Keratinocyte (primary cell): ENCODE data around the gene ZC3H12C. TPM values are rescaled to one million over a fixed set of nuclear protein-coding genes. Genes with fewer than 3 reads are reported as not detected.

ENCODE experiments used
- DNase-seq: peaks from one replicate; pipeline ENCODE4 v3.0.0-alpha.2; 2011; ENCODE audit warnings: low read depth, missing footprints, low spot score
- FAIRE-seq: peaks from 2 replicates; lab custom pipeline; 2011; peaks lifted over from hg19 to GRCh38; lab: Jason Lieb, UNC
- H2AFZ ChIP-seq: 2 replicates; pipeline ENCODE4 v1.6.0; 2012; ENCODE audit warnings: low read length, control low read depth, inconsistent platforms; ENCODE audit not compliant: control insufficient read depth
- H3K27ac ChIP-seq: 2 replicates; pipeline ENCODE4 v1.5.1; 2011; ENCODE audit warnings: low read length; ENCODE audit not compliant: control insufficient read depth, insufficient read depth
- H3K27me3 ChIP-seq: 3 replicates; pipeline ENCODE4 v1.6.0; 2011; ENCODE audit warnings: low read length; ENCODE audit not compliant: control insufficient read depth, insufficient read depth; ENCODE audit errors: extremely low read depth
- H3K36me3 ChIP-seq, 2 experiments: 2 replicates in 1 of 2; 3 replicates in 1 of 2; pipeline ENCODE4 v1.5.1; 2011; ENCODE audit warnings: low read length in 2 of 2, mild to moderate bottlenecking in 1 of 2; ENCODE audit not compliant: control insufficient read depth in 2 of 2, insufficient read depth in 2 of 2; ENCODE audit errors: extremely low read depth in 1 of 2
- H3K4me1 ChIP-seq: 3 replicates; pipeline ENCODE4 v1.5.1; 2011; ENCODE audit warnings: low read length; ENCODE audit not compliant: control insufficient read depth, insufficient read depth; ENCODE audit errors: extremely low read depth
- H3K4me2 ChIP-seq: 3 replicates; pipeline ENCODE4 v1.6.0; 2011; ENCODE audit warnings: low read depth, low read length; ENCODE audit not compliant: control insufficient read depth, insufficient read depth; ENCODE audit errors: extremely low read depth
- H3K4me3 ChIP-seq, 3 experiments: fragments of 200-600 bp in 1 of 3; sonication (generic) in 1 of 3; 2 replicates in 2 of 3; 3 replicates in 1 of 3; pipeline ENCODE4 v1.5.1; 2011 to 2016; ENCODE audit warnings: low read length in 3 of 3, mild to moderate bottlenecking in 3 of 3, control low read depth in 2 of 3, inconsistent platforms in 1 of 3, low read depth in 1 of 3, mixed read lengths in 1 of 3, mixed run types in 1 of 3, moderate library complexity in 1 of 3; ENCODE audit not compliant: control insufficient read depth in 2 of 3, insufficient read depth in 2 of 3; ENCODE audit errors: extremely low read depth in 1 of 3
- H3K79me2 ChIP-seq: 2 replicates; pipeline ENCODE4 v1.6.0; 2012; ENCODE audit warnings: low read length; ENCODE audit not compliant: control insufficient read depth, insufficient read depth
- H3K9ac ChIP-seq: 3 replicates; pipeline ENCODE4 v1.6.0; 2011; ENCODE audit warnings: low read length; ENCODE audit not compliant: control insufficient read depth, insufficient read depth; ENCODE audit errors: extremely low read depth
- H3K9me1 ChIP-seq: 3 replicates; pipeline ENCODE4 v1.6.0; 2011; ENCODE audit warnings: low read length; ENCODE audit not compliant: control insufficient read depth, insufficient read depth; ENCODE audit errors: extremely low read depth
- H3K9me3 ChIP-seq: 2 replicates; pipeline ENCODE4 v1.5.1; 2012; ENCODE audit warnings: low read depth, low read length; ENCODE audit not compliant: control insufficient read depth
- H4K20me1 ChIP-seq: 3 replicates; pipeline ENCODE4 v1.6.0; 2011; ENCODE audit warnings: low read length; ENCODE audit not compliant: control insufficient read depth, insufficient read depth; ENCODE audit errors: extremely low read depth
- CTCF ChIP-seq, 3 experiments: IDR thresholded peaks in 1 of 3; conservative IDR thresholded peaks in 1 of 3; optimal IDR thresholded peaks in 1 of 3; 2 replicates in 2 of 3; 3 replicates in 1 of 3; pipeline versions ENCODE3 to v1.5.1; 2011; ENCODE audit warnings: low read length in 3 of 3, mild to moderate bottlenecking in 3 of 3, moderate library complexity in 2 of 3, control low read depth in 1 of 3, inconsistent platforms in 1 of 3; ENCODE audit not compliant: insufficient read depth in 2 of 3; ENCODE audit errors: extremely low read depth in 1 of 3
- EZH2 ChIP-seq: IDR thresholded peaks from one replicate; pipeline ENCODE4 v1.6.1; 2012; ENCODE audit warnings: inconsistent platforms, mild to moderate bottlenecking, low read length, moderate library complexity
- dilution Hi-C: fragments of 300-500 bp; cut with MboI; formaldehyde crosslinking; loops from one replicate; pipeline ENCODE4 v1.7.0; 2020; ENCODE audit warnings: low sequenced_read_pairs; ENCODE audit not compliant: extremely low pct_ligation_motif_present
- polyA plus RNA-seq, 5 experiments: library from polyadenylated mRNA; depleted of rRNA in 3 of 5; stranded (reverse) in 3 of 5; stranded (forward) in 1 of 5; unstranded in 1 of 5; fragments of >200 nt; gene quantifications; 1 replicate in 1 of 5; 2 replicates in 3 of 5; 3 replicates in 1 of 5; pipeline versions ENCODE4 v1.2.1 to v1.2.3, GENCODE V29; 2011 to 2012; ENCODE audit warnings: missing spikeins in 2 of 5, low read depth in 1 of 5, low replicate concordance in 1 of 5

The ZC3H12C gene
- polyA plus RNA-seq, 1 donor (not counting 4 experiments of a cell fraction or from before 2014, with no cell fraction given): 13.9 TPM

DNA sequence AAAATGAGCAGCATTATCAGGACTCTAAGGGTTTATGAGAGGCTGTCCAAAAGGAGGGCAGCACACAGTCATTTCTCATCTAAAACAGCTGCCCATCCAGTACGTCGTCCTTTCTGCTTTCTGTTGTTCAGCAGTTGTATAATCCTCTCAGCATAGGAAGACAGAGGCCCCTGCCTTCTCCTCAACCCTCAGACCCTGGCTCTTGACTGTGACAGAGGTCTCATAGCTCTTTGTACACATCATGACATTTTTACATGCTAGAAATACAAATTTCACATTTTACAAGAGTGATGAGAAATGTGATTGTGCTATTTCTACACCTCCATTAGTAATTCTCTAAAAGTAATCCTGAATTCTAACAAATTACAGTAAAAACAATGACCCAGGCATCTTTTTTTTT, 36.2 kb upstream of the ZC3H12C start:
- Histone ChIP-seq H3K36me3 (no peaks in the 10 kb centered on the region), H2AFZ (no peak overlapping the region), H3K79me2 (no peaks in the 10 kb centered on the region), H3K4me3 (no peak overlapping the region), H3K4me1 (peaks cover 8% of the 10 kb centered on the region), H3K27ac (no peak overlapping the region), H3K27me3 (no peaks in the 10 kb centered on the region), H3K9ac (no peak overlapping the region), H3K4me2 (no peak overlapping the region), H3K9me3 (no peaks in the 10 kb centered on the region), H3K9me1 (no peaks in the 10 kb centered on the region), H4K20me1 (no peaks in the 10 kb centered on the region)
- dilution Hi-C loops: no loop called here
- TF ChIP-seq CTCF (optimal IDR thresholded peaks at IDR 0.05 in 1 of 3, IDR thresholded peaks at IDR 0.05 in 1 of 3, conservative IDR thresholded peaks at IDR 0.05 in 1 of 3; ENCODE audit: extremely low read depth in 1 of 3, insufficient read depth in 2 of 3, low read length in 3 of 3) (no peak), EZH2 (no peak)
- FAIRE-seq (peak; percentile 20), DNase-seq (no peak)

DNA sequence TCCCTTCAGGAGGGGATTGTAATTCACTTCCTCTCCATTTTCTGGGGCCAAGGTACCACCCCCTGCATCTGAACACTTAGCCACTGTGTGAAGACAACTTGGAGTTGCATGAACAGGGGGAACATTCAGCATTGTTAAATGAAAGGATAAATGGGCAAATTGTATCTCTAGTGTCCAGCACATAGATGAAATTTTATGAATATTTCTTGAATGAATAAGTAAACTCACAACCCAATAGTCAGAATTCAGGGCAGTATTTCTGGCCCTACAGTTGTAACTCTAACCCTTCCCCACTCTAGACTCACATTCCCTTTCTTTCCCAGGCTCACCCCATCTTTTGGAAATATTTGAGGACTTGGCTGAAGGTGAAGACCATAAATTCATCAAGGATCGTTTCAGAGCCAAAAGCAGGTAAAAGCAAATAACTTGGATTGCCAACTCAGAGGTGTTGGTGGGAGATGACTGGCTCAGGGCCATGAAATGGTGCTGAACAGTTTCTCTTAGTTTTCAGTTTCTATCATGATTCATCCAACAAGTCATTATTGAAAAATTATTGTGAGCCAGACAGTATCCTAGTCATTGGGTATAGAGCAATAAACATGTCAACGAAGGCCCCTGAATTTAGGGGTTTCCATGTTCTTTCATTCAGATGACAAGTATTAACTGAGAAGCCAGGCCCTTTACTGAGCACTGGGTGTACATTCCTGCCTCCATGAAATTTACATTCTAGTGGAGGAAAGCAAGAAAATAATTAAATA, 33.3 kb upstream of the ZC3H12C start:
- H3K79me2 ChIP-seq: no peaks in the 10 kb centered on the region
- no peaks in the 10 kb centered on the region for H3K9me1 ChIP-seq
- H3K27ac ChIP-seq: peak overlapping the region; percentile 25
- H4K20me1 ChIP-seq: no peaks in the 10 kb centered on the region
- TF ChIP-seq EZH2 (no peak), CTCF (optimal IDR thresholded peaks at IDR 0.05 in 1 of 3, IDR thresholded peaks at IDR 0.05 in 1 of 3, conservative IDR thresholded peaks at IDR 0.05 in 1 of 3; ENCODE audit: extremely low read depth in 1 of 3, insufficient read depth in 2 of 3, low read length in 3 of 3) (no peak)
- H3K4me2 ChIP-seq: no peak overlapping the region
- H2AFZ ChIP-seq: no peak overlapping the region
- no peak overlapping the region for H3K4me3 ChIP-seq
- H3K4me1 ChIP-seq: peaks cover 11% of the 10 kb centered on the region
- no peak for FAIRE-seq
- no peak for DNase-seq
- H3K9me3 ChIP-seq: no peaks in the 10 kb centered on the region
- H3K36me3 ChIP-seq: no peaks in the 10 kb centered on the region
- H3K27me3 ChIP-seq: no peaks in the 10 kb centered on the region
- no peak overlapping the region for H3K9ac ChIP-seq
- dilution Hi-C loops: no loop called here
